Measurements from ENCODE around the gene AKR1D1. TPM values are rescaled to one million over a fixed set of nuclear protein-coding genes. Genes with fewer than 3 reads are reported as not detected.
A peak's percentile ranks its signal among the peaks of the same experiment; 100 is the strongest.

AKR1D1 gene
- total RNA-seq, 1 donor from 2014 or later, result under 0.01 TPM

DNA sequence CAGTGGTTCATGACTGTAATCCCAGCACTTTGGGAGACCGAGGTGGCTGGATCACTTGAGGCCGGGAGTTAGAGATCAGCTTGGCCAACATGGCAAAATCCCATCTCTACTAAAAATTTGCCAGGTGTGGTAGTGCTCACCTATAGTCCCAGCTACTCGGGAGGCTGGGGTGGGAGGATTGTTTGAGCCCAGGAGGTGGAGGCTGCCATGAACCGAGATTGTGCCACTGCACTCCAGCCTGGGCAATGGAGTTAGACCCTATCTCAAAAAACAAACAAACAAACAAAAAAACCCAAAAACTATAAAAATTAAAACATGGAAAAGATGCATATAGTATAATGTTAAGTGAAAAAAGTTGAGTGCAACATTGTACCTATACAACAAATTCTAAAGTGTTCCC lies 81.4 kb downstream of the AKR1D1 start:
- TF ChIP-seq, protein P1, sequence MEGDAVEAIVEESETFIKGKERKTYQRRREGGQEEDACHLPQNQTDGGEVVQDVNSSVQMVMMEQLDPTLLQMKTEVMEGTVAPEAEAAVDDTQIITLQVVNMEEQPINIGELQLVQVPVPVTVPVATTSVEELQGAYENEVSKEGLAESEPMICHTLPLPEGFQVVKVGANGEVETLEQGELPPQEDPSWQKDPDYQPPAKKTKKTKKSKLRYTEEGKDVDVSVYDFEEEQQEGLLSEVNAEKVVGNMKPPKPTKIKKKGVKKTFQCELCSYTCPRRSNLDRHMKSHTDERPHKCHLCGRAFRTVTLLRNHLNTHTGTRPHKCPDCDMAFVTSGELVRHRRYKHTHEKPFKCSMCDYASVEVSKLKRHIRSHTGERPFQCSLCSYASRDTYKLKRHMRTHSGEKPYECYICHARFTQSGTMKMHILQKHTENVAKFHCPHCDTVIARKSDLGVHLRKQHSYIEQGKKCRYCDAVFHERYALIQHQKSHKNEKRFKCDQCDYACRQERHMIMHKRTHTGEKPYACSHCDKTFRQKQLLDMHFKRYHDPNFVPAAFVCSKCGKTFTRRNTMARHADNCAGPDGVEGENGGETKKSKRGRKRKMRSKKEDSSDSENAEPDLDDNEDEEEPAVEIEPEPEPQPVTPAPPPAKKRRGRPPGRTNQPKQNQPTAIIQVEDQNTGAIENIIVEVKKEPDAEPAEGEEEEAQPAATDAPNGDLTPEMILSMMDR (IDR thresholded peaks at IDR 0.05; ENCODE audit: insufficient read depth, low read length, severe bottlenecking), result no peak
- DNase-seq (ENCODE audit: low read depth) (no peak), FAIRE-seq (no peak)
- no peaks in the 10 kb centered on the region for H3K27me3 ChIP-seq (ENCODE audit: control insufficient read depth, insufficient read depth, low read length)
- no peaks in the 10 kb centered on the region for H3K36me3 ChIP-seq (ENCODE audit: control insufficient read depth, insufficient read depth, low read length)
- no peak overlapping the region for H3K4me3 ChIP-seq (ENCODE audit: low read depth, low read length)

GRCh38 chr7:138158739-138159528 lies 82.7 kb downstream of the AKR1D1 start:
- H3K27me3 ChIP-seq (ENCODE audit: control insufficient read depth, insufficient read depth, low read length), result no peaks in the 10 kb centered on the region
- H3K36me3 ChIP-seq (ENCODE audit: control insufficient read depth, insufficient read depth, low read length), result no peaks in the 10 kb centered on the region
- H3K4me3 ChIP-seq (ENCODE audit: low read depth, low read length), result no peak overlapping the region
- FAIRE-seq, result no peak
- TF ChIP-seq, protein P1 (IDR thresholded peaks at IDR 0.05; ENCODE audit: insufficient read depth, low read length, severe bottlenecking), result no peak
- DNase-seq (ENCODE audit: low read depth), result no peak

GRCh38 chr7:138161600-138162081 lies 85.4 kb downstream of the AKR1D1 start:
- Histone ChIP-seq H3K27me3 (ENCODE audit: control insufficient read depth, insufficient read depth, low read length) (no peaks in the 10 kb centered on the region), H3K4me3 (ENCODE audit: low read depth, low read length) (no peak overlapping the region), H3K36me3 (ENCODE audit: control insufficient read depth, insufficient read depth, low read length) (no peaks in the 10 kb centered on the region)
- FAIRE-seq (peak; percentile 83), DNase-seq (ENCODE audit: low read depth) (peak; percentile 79)
- TF ChIP-seq, protein P1 (IDR thresholded peaks at IDR 0.05; ENCODE audit: insufficient read depth, low read length, severe bottlenecking), result peak; percentile 74

GRCh38 chr7:138162236-138162635 lies 86.0 kb downstream of the AKR1D1 start:
- DNase-seq (ENCODE audit: low read depth) (no peak), FAIRE-seq (no peak)
- no peak overlapping the region for H3K4me3 ChIP-seq (ENCODE audit: low read depth, low read length)
- H3K36me3 ChIP-seq (ENCODE audit: control insufficient read depth, insufficient read depth, low read length), result no peaks in the 10 kb centered on the region
- H3K27me3 ChIP-seq (ENCODE audit: control insufficient read depth, insufficient read depth, low read length), result no peaks in the 10 kb centered on the region
- TF ChIP-seq, protein P1 (IDR thresholded peaks at IDR 0.05; ENCODE audit: insufficient read depth, low read length, severe bottlenecking), result no peak

GRCh38 chr7:138163800-138164199 lies 87.5 kb downstream of the AKR1D1 start:
- no peak for DNase-seq (ENCODE audit: low read depth)
- Histone ChIP-seq H3K27me3 (ENCODE audit: control insufficient read depth, insufficient read depth, low read length) (no peaks in the 10 kb centered on the region), H3K4me3 (ENCODE audit: low read depth, low read length) (no peak overlapping the region), H3K36me3 (ENCODE audit: control insufficient read depth, insufficient read depth, low read length) (no peaks in the 10 kb centered on the region)
- FAIRE-seq, result no peak
- TF ChIP-seq, protein P1 (IDR thresholded peaks at IDR 0.05; ENCODE audit: insufficient read depth, low read length, severe bottlenecking), result no peak

Data from bronchial epithelial cell (primary cell).